HG03097 (cell line): Measurements from ENCODE around the gene ZNF644.

Experiments used
- ATAC-seq: cut with Tn5 transposase; IDR thresholded peaks from one replicate; pipeline ENCODE4 v1.9.1; 2021; ENCODE audit not compliant: unreplicated experiment, low FRiP score

The ZNF644 gene

DNA sequence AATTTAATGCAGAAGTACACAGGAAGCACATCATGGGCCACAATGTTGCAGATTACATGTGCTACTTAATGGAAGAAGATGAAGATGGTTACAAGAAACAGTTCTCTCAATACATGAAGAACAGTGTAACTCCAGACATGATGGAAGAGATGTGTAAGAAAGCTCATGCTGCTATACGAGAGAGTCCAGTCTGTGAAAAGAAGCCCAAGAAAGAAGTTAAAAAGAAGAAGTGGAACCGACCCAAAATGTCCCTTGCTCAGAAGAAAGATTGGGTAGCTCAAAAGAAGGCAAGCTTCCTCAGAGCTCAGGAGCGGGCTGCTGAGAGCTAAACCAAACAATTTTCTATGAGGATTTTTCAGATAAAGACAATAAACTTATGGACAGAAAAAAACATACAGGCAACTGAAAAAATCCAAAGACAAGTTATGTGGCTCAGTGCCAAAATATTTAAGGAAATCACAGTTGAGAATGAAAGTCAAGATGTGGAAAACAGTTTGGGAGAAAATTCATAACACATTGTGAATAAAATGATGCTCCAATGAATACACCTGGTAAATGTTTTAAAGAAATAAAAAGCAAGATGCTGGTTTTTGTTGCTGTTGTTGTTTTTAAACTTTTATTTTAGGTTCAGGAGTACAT, 2.8 kb upstream of the ZNF644 start:
- ATAC-seq = no peak

GRCh38 chr1:91022518-91022929, 689 bp upstream of the ZNF644 start:
- peak; percentile 10 for ATAC-seq

DNA sequence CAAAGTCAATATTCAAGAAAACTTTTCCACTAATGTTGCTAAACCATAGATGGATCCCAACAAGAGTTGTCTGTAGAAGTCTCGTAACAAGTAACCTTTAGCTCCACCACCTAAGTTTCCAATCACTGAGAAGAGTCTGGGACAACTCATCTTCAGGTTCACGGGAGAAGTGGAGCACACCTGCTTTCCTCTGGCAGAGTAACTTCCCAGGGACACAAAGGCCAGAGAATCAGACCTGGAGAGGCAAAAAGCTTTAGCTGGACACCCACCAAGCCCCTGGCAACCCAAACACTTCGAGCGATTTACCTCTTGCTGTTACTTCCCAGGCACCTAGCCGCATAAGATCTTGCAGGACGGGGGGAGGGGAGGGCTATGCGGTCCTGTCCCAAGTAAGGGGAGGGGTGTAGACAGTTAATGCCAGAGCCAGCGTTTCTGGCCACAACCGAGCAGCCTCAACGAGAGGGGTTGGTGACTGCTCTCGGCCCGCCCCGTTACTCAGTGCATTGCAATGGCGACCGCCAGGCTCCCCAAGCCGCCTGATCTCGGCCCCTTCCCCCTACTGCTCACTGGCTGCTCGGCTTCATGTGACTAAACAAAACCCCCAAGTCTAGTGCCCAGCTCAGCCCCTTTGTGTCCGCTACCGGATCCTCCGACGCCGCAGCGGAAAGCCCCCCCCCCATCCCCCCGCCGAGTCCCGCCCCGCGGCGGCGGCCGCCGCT, 709 bp downstream of the ZNF644 start:
- peak; percentile 41 for ATAC-seq

- no peak for ATAC-seq
Observed at GRCh38 chr1:91020486-91020885, 1.3 kb downstream of the ZNF644 start.

- no peak for ATAC-seq
Observed at GRCh38 chr1:91018006-91018405, 3.8 kb downstream of the ZNF644 start.

DNA sequence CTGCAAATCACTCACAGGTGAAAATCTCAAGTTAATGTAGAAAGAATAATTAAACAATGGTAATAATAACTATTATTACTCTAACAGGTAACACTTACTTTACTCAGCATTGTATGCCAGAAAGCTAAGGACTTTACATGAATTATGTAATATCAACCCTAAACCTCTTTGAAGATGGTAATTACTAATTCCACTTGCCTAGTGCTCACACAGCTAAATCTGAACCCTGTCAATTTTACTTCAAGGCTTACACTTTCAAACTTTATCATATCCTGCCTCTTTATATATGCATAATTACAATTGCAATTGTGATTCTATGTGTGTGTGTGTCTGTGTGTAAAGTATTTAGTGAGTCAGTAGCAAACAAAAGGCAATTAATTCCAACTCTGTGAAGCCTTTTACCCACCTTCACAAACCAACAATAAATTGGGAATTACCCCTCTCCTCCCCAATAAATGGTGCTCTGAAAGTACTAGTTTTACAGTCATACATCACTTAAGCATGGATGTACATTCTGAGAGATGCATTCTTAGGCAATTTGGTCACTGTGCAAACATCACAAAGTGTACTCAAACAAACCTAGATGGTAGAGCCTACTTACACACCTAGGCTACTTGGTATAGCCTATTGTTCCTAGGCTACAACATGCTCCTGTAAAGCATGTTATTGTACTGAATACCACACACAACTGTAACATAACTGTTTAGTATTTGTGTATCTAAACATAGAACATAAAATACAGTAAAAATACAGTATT, 5.9 kb downstream of the ZNF644 start:
- no peak for ATAC-seq

DNA sequence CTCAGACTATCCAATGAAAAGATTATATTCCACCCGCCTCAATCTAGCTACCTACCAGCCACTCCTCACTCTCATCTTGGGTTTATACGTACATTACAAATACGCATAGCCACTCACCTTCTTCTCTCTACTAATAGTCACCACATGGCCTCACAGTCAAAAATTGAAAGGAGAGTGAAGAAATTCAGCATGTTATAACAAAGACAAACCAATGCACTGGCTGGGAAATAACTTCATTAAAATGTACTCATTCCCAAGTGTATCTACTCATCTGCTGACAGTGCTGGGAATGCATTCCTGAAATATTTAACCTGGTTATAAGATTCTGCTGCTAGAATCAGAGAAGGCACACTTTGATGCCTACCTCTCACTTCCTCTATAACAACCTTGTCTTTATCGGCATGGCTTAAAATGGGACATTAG, 6.5 kb downstream of the ZNF644 start:
- no peak for ATAC-seq

- ATAC-seq = no peak
Observed at GRCh38 chr1:91014475-91014874, 7.4 kb downstream of the ZNF644 start.

- ATAC-seq = no peak
Observed at GRCh38 chr1:91013302-91013701, 8.5 kb downstream of the ZNF644 start.

DNA sequence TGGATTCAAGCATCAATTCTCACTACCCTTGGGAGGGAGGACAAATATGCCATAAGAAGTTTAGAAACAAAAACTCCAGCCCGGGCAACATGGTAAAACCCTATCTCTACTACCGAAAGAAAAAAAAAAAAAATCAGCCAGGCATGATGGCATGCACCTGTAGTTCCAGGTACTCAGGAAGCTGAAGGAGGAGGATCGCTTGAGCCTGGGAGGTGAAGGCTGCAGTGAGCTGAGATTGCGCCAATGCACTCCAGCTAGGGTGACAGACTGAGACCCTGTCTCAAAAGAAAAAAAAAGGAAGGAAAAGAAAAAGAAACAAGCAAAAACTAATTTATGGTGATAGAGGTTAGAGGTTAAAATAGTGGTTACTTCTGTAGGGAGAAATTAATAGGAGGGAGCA, 9.6 kb downstream of the ZNF644 start:
- no peak for ATAC-seq

GRCh38 chr1:91011726-91012125, 10.1 kb downstream of the ZNF644 start:
- no peak for ATAC-seq

GRCh38 chr1:91007827-91008226, 14.0 kb downstream of the ZNF644 start:
- ATAC-seq = no peak

- ATAC-seq = no peak
Observed at GRCh38 chr1:91007092-91007491, 14.7 kb downstream of the ZNF644 start.

GRCh38 chr1:91006113-91006908, 15.5 kb downstream of the ZNF644 start:
- ATAC-seq = no peak

- ATAC-seq = no peak
Observed at GRCh38 chr1:91005285-91005684, 16.6 kb downstream of the ZNF644 start.

DNA sequence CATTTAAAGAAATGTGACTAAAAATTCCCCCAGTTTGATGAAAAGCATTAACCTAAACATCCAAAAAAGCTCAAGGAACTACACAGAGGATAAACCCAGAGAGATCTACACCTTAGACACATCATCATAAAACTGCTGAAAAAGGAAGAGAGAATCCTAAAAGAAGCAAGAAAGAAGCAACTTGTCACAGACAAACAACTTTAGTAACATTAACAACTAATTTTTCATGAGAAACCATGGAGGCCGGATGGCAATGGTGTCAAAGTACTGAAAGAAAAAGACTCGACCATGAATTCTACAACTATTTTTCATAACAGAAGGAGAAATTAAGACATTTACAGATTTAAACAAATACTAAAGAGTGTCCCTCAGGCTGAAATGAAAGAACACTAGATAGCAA, 17.7 kb downstream of the ZNF644 start:
- no peak for ATAC-seq

- ATAC-seq = no peak
Observed at GRCh38 chr1:90996742-90997413, 25.0 kb downstream of the ZNF644 start.

GRCh38 chr1:90995311-90995894, 26.4 kb downstream of the ZNF644 start:
- no peak for ATAC-seq

- ATAC-seq = no peak
Observed at GRCh38 chr1:90994461-90994860, 27.4 kb downstream of the ZNF644 start.

- ATAC-seq = no peak
Observed at GRCh38 chr1:90993245-90993644, 28.6 kb downstream of the ZNF644 start.
